ENCODE data around the gene HEXIM1.

HEXIM1 gene

GRCh38 chr17:45108595-45109521, 39.4 kb upstream of the HEXIM1 start:
- TF ChIP-seq CTCF (IDR thresholded peaks at IDR 0.05; ENCODE audit: low read depth, low read length) = no peak
- H3K4me3 ChIP-seq (ENCODE audit: low read depth, low read length) = no peak overlapping the region

- TF ChIP-seq CTCF (IDR thresholded peaks at IDR 0.05; ENCODE audit: low read depth, low read length) = no peak
- H3K4me3 ChIP-seq (ENCODE audit: low read depth, low read length) = no peak overlapping the region
Measured at GRCh38 chr17:45110676-45111611, 37.3 kb upstream of the HEXIM1 start.

GRCh38 chr17:45111850-45112249, 36.4 kb upstream of the HEXIM1 start:
- no peak for TF ChIP-seq CTCF (IDR thresholded peaks at IDR 0.05; ENCODE audit: low read depth, low read length)
- H3K4me3 ChIP-seq (ENCODE audit: low read depth, low read length) = no peak overlapping the region

GRCh38 chr17:45112559-45113423, 35.5 kb upstream of the HEXIM1 start:
- no peak overlapping the region for H3K4me3 ChIP-seq (ENCODE audit: low read depth, low read length)
- TF ChIP-seq CTCF (IDR thresholded peaks at IDR 0.05; ENCODE audit: low read depth, low read length) = no peak

- H3K4me3 ChIP-seq (ENCODE audit: low read depth, low read length) = no peak overlapping the region
- no peak for TF ChIP-seq CTCF (IDR thresholded peaks at IDR 0.05; ENCODE audit: low read depth, low read length)
Measured at GRCh38 chr17:45113424-45113754, 34.9 kb upstream of the HEXIM1 start.

- no peak overlapping the region for H3K4me3 ChIP-seq (ENCODE audit: low read depth, low read length)
- TF ChIP-seq CTCF (IDR thresholded peaks at IDR 0.05; ENCODE audit: low read depth, low read length) = no peak
Measured at GRCh38 chr17:45114117-45114932, 34.0 kb upstream of the HEXIM1 start.

Measured in WI38 (cell line).